ENCODE results near the gene CYGB. TPM values are rescaled to one million over a fixed set of nuclear protein-coding genes. Genes with fewer than 3 reads are reported as not detected.

The CYGB gene
- total and polyA plus RNA-seq, 2 donors: 14.4 to 68.7 TPM

- WGBS: 53% methylated on average over 2 of the region's 2 CpGs
- H3K4me1 ChIP-seq (ENCODE audit: insufficient read depth): no peaks in the 10 kb centered on the region
- H3K4me3 ChIP-seq (ENCODE audit: low read depth, low read length): no peak overlapping the region
- no peak for DNase-seq (ENCODE audit: extremely low spot score)
- H3K36me3 ChIP-seq (ENCODE audit: insufficient read depth): no peaks in the 10 kb centered on the region
- no peak overlapping the region for H3K27ac ChIP-seq (ENCODE audit: low read depth)
These were observed 39.9 kb downstream of the CYGB start for GRCh38 chr17:76497699-76497978.

- DNase-seq (ENCODE audit: extremely low spot score): no peak
- H3K4me3 ChIP-seq (ENCODE audit: low read depth, low read length): no peak overlapping the region
- no peaks in the 10 kb centered on the region for H3K36me3 ChIP-seq (ENCODE audit: insufficient read depth)
- no peaks in the 10 kb centered on the region for H3K4me1 ChIP-seq (ENCODE audit: insufficient read depth)
- 95% methylated on average over 6 of the region's 6 CpGs for WGBS
- no peak overlapping the region for H3K27ac ChIP-seq (ENCODE audit: low read depth)
These were observed 41.0 kb downstream of the CYGB start for GRCh38 chr17:76496464-76496863.

- Histone ChIP-seq H3K27ac (ENCODE audit: low read depth) (no peak overlapping the region), H3K4me1 (ENCODE audit: insufficient read depth) (no peaks in the 10 kb centered on the region), H3K4me3 (ENCODE audit: low read depth, low read length) (no peak overlapping the region), H3K36me3 (ENCODE audit: insufficient read depth) (no peaks in the 10 kb centered on the region)
- DNase-seq (ENCODE audit: extremely low spot score): no peak
- WGBS: 80% methylated on average over 16 of the region's 16 CpGs
These were observed 41.7 kb downstream of the CYGB start for GRCh38 chr17:76495663-76496400.

GRCh38 chr17:76493505-76494167 lies 43.9 kb downstream of the CYGB start:
- no peak for DNase-seq (ENCODE audit: extremely low spot score)
- Histone ChIP-seq H3K4me3 (ENCODE audit: low read depth, low read length) (no peak overlapping the region), H3K36me3 (ENCODE audit: insufficient read depth) (no peaks in the 10 kb centered on the region), H3K4me1 (ENCODE audit: insufficient read depth) (no peaks in the 10 kb centered on the region), H3K27ac (ENCODE audit: low read depth) (no peak overlapping the region)
- 80% methylated on average over 21 of the region's 21 CpGs for WGBS

GRCh38 chr17:76492989-76493501 lies 44.5 kb downstream of the CYGB start:
- 36% methylated on average over 15 of the region's 15 CpGs for WGBS
- Histone ChIP-seq H3K4me3 (ENCODE audit: low read depth, low read length) (no peak overlapping the region), H3K36me3 (ENCODE audit: insufficient read depth) (no peaks in the 10 kb centered on the region), H3K27ac (ENCODE audit: low read depth) (peak overlapping the region; percentile 41), H3K4me1 (ENCODE audit: insufficient read depth) (no peaks in the 10 kb centered on the region)
- no peak for DNase-seq (ENCODE audit: extremely low spot score)

- Histone ChIP-seq H3K27ac (ENCODE audit: low read depth) (peak overlapping the region; percentile 41), H3K4me1 (ENCODE audit: insufficient read depth) (no peaks in the 10 kb centered on the region), H3K36me3 (ENCODE audit: insufficient read depth) (no peaks in the 10 kb centered on the region), H3K4me3 (ENCODE audit: low read depth, low read length) (no peak overlapping the region)
- WGBS: 75% methylated on average over 11 of the region's 11 CpGs
- DNase-seq (ENCODE audit: extremely low spot score): no peak
These were observed 45.2 kb downstream of the CYGB start for GRCh38 chr17:76492123-76492988.

- Histone ChIP-seq H3K36me3 (ENCODE audit: insufficient read depth) (no peaks in the 10 kb centered on the region), H3K4me1 (ENCODE audit: insufficient read depth) (no peaks in the 10 kb centered on the region), H3K4me3 (ENCODE audit: low read depth, low read length) (no peak overlapping the region), H3K27ac (ENCODE audit: low read depth) (no peak overlapping the region)
- no peak for DNase-seq (ENCODE audit: extremely low spot score)
- WGBS: 86% methylated on average over 17 of the region's 17 CpGs
These were observed 46.0 kb downstream of the CYGB start for GRCh38 chr17:76491271-76492122.

- H3K27ac ChIP-seq (ENCODE audit: low read depth): no peak overlapping the region
- no peaks in the 10 kb centered on the region for H3K36me3 ChIP-seq (ENCODE audit: insufficient read depth)
- DNase-seq (ENCODE audit: extremely low spot score): no peak
- H3K4me1 ChIP-seq (ENCODE audit: insufficient read depth): no peaks in the 10 kb centered on the region
- WGBS: 74% methylated on average over 10 of the region's 10 CpGs
- H3K4me3 ChIP-seq (ENCODE audit: low read depth, low read length): no peak overlapping the region
These were observed 47.3 kb downstream of the CYGB start for GRCh38 chr17:76490112-76490710.

- H3K4me1 ChIP-seq (ENCODE audit: insufficient read depth): no peaks in the 10 kb centered on the region
- no peak for DNase-seq (ENCODE audit: extremely low spot score)
- H3K36me3 ChIP-seq (ENCODE audit: insufficient read depth): no peaks in the 10 kb centered on the region
- WGBS: 96% methylated on average over 22 of the region's 22 CpGs
- no peak overlapping the region for H3K27ac ChIP-seq (ENCODE audit: low read depth)
- no peak overlapping the region for H3K4me3 ChIP-seq (ENCODE audit: low read depth, low read length)
These were observed 49.9 kb downstream of the CYGB start for GRCh38 chr17:76487451-76488192.

- WGBS: 40% methylated on average over 11 of the region's 11 CpGs
- Histone ChIP-seq H3K36me3 (ENCODE audit: insufficient read depth) (no peaks in the 10 kb centered on the region), H3K4me1 (ENCODE audit: insufficient read depth) (no peaks in the 10 kb centered on the region), H3K27ac (ENCODE audit: low read depth) (no peak overlapping the region), H3K4me3 (ENCODE audit: low read depth, low read length) (no peak overlapping the region)
- no peak for DNase-seq (ENCODE audit: extremely low spot score)
These were observed 51.9 kb downstream of the CYGB start for GRCh38 chr17:76485569-76485968.

GRCh38 chr17:76484228-76484725 lies 53.2 kb downstream of the CYGB start:
- 89% methylated on average over 11 of the region's 11 CpGs for WGBS
- no peaks in the 10 kb centered on the region for H3K36me3 ChIP-seq (ENCODE audit: insufficient read depth)
- H3K4me3 ChIP-seq (ENCODE audit: low read depth, low read length): no peak overlapping the region
- no peak for DNase-seq (ENCODE audit: extremely low spot score)
- H3K4me1 ChIP-seq (ENCODE audit: insufficient read depth): no peaks in the 10 kb centered on the region
- no peak overlapping the region for H3K27ac ChIP-seq (ENCODE audit: low read depth)

GRCh38 chr17:76481071-76481655 lies 56.3 kb downstream of the CYGB start:
- 80% methylated on average over 21 of the region's 21 CpGs for WGBS
- Histone ChIP-seq H3K36me3 (ENCODE audit: insufficient read depth) (no peaks in the 10 kb centered on the region), H3K27ac (ENCODE audit: low read depth) (no peak overlapping the region), H3K4me1 (ENCODE audit: insufficient read depth) (no peaks in the 10 kb centered on the region), H3K4me3 (ENCODE audit: low read depth, low read length) (no peak overlapping the region)
- no peak for DNase-seq (ENCODE audit: extremely low spot score)
